ENCODE data around the gene MYADM.
"Not testable (repeated sequence)": the region's sequence is repeated elsewhere in the genome, so short reads cannot be mapped to it uniquely, and the experiment has no call there.

The MYADM gene

DNA sequence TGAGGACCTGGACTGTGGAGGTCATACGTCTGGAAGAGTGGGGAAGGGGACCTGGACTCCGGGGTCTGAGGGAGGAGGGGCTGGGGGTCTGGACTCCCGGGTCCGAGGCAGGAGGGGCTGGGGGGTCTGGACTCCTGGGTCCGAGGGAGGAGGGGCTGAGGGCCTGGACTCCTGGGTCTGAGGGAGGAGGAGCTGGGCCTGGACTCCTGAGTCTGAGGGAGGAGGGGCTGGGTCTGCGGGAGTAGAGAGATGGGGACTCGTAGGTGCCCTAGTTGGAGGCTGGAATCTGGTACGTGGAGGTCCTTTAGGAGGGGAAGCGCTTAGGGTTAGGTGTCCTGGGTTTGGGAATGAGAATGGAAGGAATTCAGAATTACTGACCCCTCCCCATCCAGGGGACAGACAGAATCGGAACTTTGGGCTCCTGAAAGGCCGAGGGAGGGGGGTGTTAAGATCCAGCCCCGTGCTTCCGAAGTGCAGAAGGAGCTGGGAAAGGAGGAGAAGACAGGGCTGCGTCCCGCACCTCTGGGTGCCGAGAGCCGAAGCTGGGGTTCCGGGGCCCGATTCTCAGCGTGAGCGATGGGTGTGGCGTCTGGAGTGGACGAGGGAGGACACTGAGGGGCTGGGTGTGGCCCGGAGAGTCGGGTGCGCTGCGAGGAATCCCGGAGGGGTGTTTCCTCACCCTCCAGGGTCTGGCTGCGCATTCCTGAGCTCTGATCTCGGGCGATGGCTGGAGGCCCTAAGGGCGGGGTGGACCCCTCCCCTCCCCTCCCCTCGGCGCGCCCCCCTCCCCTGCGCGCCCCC, 608 bp downstream of the MYADM start:
- in situ Hi-C loops (cut with MboI; ENCODE audit: low sequenced_read_pairs), result no loop called here

GRCh38 chr19:53868892-53869804, 1.5 kb downstream of the MYADM start:
- in situ Hi-C loops (cut with MboI; ENCODE audit: low sequenced_read_pairs), result no loop called here

- in situ Hi-C loops (cut with MboI; ENCODE audit: low sequenced_read_pairs), result not testable (repeated sequence)
Observed at GRCh38 chr19:53869805-53870484, 2.3 kb downstream of the MYADM start.

DNA sequence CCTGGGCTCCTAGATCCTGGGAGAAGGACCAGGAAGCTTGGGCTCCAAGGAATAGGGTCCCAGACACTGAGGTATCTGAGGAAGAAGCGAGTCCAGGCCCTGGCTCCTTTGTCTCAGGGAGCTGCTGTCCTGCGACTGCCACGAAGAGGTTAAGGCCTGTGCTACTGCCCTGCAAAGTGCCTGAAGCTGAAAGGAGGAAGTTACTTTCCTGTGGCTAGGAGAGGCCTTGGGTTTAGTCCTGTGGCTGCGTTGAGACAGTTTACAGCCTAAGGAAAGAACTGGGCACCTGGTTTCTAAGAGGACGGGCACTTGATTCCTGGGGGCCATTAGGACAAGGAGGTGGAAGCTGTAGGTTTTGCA, 2.8 kb downstream of the MYADM start:
- in situ Hi-C loops (cut with MboI; ENCODE audit: low sequenced_read_pairs), result no loop called here

GRCh38 chr19:53871454-53871853, 3.8 kb downstream of the MYADM start:
- in situ Hi-C loops (cut with MboI; ENCODE audit: low sequenced_read_pairs), result no loop called here

DNA sequence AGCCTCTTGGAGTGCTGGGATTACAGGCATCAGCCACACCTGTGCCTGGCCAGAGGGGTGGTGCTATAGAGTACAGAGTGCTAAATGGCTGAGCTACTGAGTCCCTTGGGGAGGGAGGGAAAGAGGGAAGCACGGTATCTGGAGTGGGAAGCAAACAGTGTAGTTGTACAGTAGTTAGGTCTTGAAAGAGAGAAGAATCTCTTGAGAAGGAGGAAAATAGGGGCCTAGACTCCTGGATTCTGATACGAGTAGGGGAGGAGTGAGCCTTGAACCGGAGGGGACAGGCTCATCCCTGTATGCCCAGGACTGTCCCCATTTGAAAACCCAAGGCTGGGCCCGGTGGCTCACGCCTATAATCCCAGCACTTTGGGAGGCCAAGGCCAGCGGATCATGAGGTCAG, 5.1 kb downstream of the MYADM start:
- in situ Hi-C loops (cut with MboI; ENCODE audit: low sequenced_read_pairs), result no loop called here

GRCh38 chr19:53873773-53874605, 6.3 kb downstream of the MYADM start:
- in situ Hi-C loops (cut with MboI; ENCODE audit: low sequenced_read_pairs), result no loop called here

DNA sequence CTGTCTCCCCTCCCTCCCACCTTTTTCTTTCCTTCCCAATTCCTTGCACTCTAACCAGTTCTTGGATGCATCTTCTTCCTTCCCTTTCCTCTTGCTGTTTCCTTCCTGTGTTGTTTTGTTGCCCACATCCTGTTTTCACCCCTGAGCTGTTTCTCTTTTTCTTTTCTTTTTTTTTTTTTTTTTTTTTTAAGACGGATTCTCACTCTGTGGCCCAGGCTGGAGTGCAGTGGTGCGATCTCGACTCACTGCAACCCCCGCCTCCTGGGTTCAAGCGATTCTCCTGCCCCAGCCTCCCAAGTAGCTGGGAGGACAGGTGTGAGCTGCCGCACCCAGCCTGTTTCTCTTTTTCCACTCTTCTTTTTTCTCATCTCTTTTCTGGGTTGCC, 6.9 kb downstream of the MYADM start:
- in situ Hi-C loops (cut with MboI; ENCODE audit: low sequenced_read_pairs), result no loop called here

DNA sequence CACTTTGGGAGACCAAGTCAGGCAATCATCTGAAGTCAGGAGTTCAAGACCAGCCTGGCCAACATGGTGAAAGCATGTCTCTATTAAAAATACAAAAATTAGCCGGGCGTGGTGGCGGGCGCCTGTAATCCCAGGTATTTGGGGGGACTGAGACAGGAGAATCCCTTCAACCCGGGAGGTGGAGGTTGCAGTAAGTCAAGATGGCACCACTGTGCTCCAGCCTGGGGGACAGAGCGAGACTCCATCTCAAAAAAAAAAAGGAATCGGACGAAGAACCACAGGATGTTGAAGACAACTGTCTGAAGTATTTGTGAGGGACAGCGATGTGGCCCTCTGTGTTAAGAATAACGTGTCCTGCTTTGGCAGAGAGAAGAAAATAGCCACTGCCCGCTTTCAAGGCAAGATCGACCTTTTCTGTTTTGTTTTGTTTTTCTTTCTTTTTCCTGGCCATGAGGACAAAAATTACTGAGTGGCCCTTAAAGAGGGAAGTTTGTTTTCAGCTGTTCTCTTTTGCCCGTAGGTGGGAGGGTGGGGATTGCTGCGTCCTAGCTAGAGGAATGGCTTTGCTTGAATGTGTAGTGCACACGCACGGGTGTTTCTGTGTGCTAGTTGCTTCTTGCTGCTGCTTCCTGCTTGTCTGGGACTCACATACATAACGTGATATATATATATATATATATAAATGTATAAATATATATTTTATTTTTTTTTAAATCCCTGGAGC, 8.1 kb downstream of the MYADM start:
- in situ Hi-C loops (cut with MboI; ENCODE audit: low sequenced_read_pairs), result no loop called here

GRCh38 chr19:53876651-53877224, 9.1 kb downstream of the MYADM start:
- in situ Hi-C loops (cut with MboI; ENCODE audit: low sequenced_read_pairs), result no loop called here

- in situ Hi-C loops (cut with MboI; ENCODE audit: low sequenced_read_pairs), result no loop called here
Observed at GRCh38 chr19:53877361-53877766, 9.7 kb downstream of the MYADM start.

GRCh38 chr19:53878776-53879139, 11.1 kb downstream of the MYADM start:
- in situ Hi-C loops (cut with MboI; ENCODE audit: low sequenced_read_pairs), result no loop called here

DNA sequence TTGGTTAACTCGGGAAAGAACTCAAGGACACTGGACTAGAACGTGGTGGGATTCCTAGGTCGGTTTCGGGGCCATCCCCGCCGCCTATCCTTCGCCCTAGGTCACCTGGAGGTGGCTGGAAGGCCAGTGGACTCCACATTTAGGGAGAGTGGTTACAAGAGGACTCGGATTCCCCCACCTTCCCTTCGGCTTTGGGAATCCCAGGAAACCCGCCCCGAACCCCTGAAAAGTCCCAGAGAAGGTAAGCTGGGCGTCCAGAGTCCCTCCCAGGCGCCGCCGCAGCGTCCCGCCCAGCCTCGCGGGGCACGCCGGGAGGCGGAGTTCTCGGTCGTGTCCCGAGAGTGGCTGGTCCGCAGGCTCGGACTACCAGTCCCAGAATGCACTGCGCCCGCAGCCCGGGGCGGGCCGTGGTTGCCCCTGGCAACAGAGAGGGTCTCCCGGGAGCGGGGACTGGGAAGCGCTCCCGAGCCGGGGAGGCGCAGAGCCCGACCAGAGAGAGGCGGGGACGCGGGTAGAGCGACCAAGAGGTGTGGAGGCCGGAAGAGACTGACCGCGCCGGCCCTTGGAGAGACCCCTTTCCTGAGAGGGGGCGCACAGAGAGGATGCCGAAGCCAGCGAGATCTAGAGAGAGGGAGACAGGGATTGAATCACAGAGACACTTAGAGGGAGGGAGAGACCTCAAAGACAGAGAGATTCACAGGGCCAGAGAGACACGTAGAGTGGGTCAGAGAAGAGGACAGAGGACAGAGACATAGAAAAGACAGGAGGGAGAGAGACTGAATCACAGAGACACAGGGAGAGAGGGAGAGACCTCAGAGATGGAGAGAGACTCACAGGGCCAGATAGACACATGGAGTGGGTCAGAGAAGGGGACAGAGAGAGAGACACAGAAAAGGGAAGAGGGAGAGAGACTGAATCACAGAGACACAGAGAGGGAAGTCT, 11.7 kb downstream of the MYADM start:
- in situ Hi-C loops (cut with MboI; ENCODE audit: low sequenced_read_pairs), result no loop called here

DNA sequence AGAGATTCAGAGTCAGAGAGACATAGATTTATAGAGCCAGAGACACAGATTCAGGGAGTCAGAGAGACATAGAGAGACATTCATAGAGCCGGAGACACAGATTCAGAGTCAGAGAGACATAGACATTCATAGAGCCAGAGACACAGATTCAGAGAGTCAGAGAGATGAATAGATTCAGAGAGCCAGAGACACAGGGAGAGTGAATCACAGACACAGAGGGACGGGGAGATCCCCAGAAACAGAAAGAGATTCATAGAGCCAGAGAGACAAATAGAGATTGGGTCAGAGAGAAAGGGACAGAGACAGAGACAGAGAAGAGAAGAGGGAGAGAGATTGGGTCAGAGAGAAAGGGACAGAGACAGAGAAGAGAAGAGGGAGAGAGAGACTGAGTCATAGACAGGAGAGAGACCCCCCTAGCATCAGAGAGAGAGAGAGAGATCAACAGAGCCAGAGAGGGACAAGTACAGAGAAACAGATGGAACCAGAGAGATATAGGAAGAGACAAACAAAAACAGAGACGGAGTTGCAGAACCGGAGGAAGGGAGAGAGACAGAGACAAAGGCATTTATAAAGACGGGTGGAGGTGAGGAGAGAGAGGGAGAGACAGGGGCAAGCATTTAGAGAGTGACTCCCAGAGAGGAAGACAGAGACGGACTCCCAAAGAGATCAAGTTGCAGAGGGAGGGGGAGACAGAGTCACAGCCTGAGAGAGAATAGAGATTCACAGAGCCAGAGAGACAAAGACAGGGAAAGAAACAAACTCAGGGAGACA, 13.2 kb downstream of the MYADM start:
- in situ Hi-C loops (cut with MboI; ENCODE audit: low sequenced_read_pairs), result no loop called here

DNA sequence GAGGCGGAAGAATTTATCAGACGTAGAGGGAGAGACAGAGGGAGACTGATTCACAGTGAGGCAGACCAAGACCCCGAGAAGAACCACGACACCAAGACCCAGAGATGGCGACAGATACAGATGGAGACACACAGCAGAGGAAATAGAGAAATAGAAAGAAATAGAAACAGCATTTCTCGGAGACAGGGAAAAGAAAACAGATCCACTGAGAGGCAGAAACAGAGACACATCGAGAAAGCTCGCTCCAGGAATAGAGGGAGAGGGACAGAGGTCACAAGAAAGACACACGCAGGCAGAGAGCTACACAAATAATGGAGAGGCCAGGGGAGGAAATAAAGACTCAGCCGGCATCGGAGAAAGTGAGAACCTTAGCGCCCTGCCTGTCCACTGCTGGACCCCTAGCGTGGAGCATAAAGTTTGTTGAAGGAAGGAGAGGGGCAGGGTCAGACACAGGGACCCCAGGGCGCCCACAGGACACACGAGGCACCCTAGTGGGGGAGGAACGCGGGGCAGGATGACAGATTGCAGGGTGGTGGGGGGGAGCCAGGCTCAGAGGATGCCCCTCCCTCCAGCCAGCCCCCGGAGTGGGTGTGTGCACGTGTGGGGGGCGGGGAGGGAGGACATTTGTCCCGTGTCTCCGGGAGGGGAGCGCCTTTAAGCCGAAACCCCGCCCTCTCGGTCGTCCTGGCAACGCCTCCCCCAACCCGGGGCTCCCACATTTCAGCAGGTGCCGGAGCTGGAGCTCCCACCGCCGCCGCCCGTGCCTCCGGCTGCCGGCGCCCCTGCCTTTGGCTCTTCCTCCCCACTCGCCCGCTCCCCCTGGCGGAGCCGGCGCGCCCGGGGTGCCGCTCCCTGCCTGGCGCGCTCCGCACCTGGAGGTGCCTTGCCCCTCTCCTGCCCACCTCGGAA, 14.1 kb downstream of the MYADM start, which contains the start of gene PRKCG:
PRKCG (plus strand) TSS at position 716 of the 909 bp plus-strand sequence. CDS start 298 bp downstream, outside the sequence.
- in situ Hi-C loops (cut with MboI; ENCODE audit: low sequenced_read_pairs), result no loop called here

DNA sequence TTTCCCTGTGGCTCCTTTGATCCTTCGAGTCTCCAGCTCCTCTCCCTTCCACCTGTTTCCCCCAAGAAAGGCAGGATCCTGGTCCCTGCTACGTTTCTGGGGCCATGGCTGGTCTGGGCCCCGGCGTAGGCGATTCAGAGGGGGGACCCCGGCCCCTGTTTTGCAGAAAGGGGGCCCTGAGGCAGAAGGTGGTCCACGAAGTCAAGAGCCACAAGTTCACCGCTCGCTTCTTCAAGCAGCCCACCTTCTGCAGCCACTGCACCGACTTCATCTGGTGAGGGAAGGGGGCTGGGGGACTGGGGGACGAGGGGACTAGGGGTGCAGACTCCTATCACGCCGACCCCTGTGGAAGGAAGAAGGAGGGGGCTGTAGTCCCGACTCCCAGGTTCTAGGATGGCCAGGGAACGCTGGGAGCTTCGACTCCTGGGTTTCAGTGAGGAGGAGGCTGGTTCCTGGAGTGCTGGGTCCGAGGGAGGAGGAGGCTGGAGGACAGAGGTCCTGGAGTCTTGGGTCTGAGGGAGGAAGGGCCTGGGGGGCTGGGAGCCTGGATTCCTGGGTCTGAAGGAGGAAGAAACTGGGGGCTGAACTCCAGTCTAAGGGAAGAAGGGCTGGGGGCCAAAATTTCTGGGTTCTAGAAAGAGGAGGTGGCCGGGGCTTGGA, 14.8 kb downstream of the MYADM start:
- in situ Hi-C loops (cut with MboI; ENCODE audit: low sequenced_read_pairs), result no loop called here

All from HL-60/S4 (cell line).